Erythroblast (primary cell): ENCODE data around the gene FAM107B.

Source experiments
- GATA1 ChIP-seq: IDR thresholded peaks from 2 replicates; pipeline ENCODE4 v1.6.1; 2011; ENCODE audit warnings: low read depth, mild to moderate bottlenecking, control low read depth, low read length, moderate library complexity
- POLR2A ChIP-seq: IDR thresholded peaks from 2 replicates; pipeline ENCODE4 v1.6.1; 2011; ENCODE audit warnings: mild to moderate bottlenecking, low read length

GRCh38 chr10:14588084-14588937 lies 186.4 kb downstream of the FAM107B start:
- TF ChIP-seq POLR2A, result no peak
- no peak for TF ChIP-seq GATA1
